GM23338 (cell line): ENCODE data around the gene ALOX15B. TPM values are rescaled to one million over a fixed set of nuclear protein-coding genes. Genes with fewer than 3 reads are reported as not detected.

Source experiments
- ATAC-seq: fragments of 200-7000 bp; cut with Tn5 transposase; 3 replicates; pipeline ENCODE4 v1.9.1; 2020
- DNase-seq: peaks from one replicate; pipeline ENCODE4 v3.0.0-alpha.2; 2015; ENCODE audit warnings: low spot score
- H2AFZ ChIP-seq: fragments of 200-600 bp; sonication (generic); 2 replicates; pipeline ENCODE4 v1.8.0; 2016; ENCODE audit warnings: antibody characterized with exemption, mild to moderate bottlenecking, moderate library complexity
- H3F3A ChIP-seq: fragments of 200-600 bp; sonication (generic); replicated peaks from 2 replicates; pipeline ENCODE4 v1.8.0; 2017; ENCODE audit warnings: antibody characterized with exemption, mixed run types, low read depth
- H3K27ac ChIP-seq: fragments of 200-600 bp; sonication (generic); 2 replicates; pipeline ENCODE4 v1.6.1; 2016; ENCODE audit warnings: low read depth
- H3K27me3 ChIP-seq: fragments of 200-600 bp; sonication (generic); 2 replicates; pipeline ENCODE4 v1.8.0; 2016; ENCODE audit warnings: mild to moderate bottlenecking, mixed run types, moderate library complexity; ENCODE audit not compliant: insufficient read depth
- H3K36me3 ChIP-seq: fragments of 200-600 bp; sonication (generic); 2 replicates; pipeline ENCODE4 v1.8.0; 2016; ENCODE audit warnings: mild to moderate bottlenecking; ENCODE audit not compliant: insufficient read depth
- H3K4me1 ChIP-seq: fragments of 200-600 bp; sonication (generic); 2 replicates; pipeline ENCODE4 v1.8.0; 2016; ENCODE audit warnings: mild to moderate bottlenecking, moderate library complexity; ENCODE audit not compliant: insufficient read depth
- H3K4me2 ChIP-seq: fragments of 200-600 bp; sonication (generic); 2 replicates; pipeline ENCODE4 v1.7.1; 2017; ENCODE audit warnings: mixed run types
- H3K4me3 ChIP-seq: fragments of 200-600 bp; sonication (generic); 2 replicates; pipeline ENCODE4 v1.6.1; 2016; ENCODE audit warnings: mixed run types
- H3K79me2 ChIP-seq: fragments of 200-600 bp; sonication (generic); replicated peaks from 2 replicates; pipeline ENCODE4 v1.8.0; 2017; ENCODE audit warnings: mild to moderate bottlenecking; ENCODE audit not compliant: insufficient read depth
- H3K9me2 ChIP-seq: fragments of 200-600 bp; sonication (generic); 2 replicates; pipeline ENCODE4 v1.8.0; 2017; ENCODE audit not compliant: insufficient read depth
- H4K20me1 ChIP-seq: fragments of 200-600 bp; sonication (generic); replicated peaks from 2 replicates; pipeline ENCODE4 v1.8.0; 2017; ENCODE audit warnings: mild to moderate bottlenecking; ENCODE audit not compliant: insufficient read depth
- H3K27ac Mint-ChIP-seq: 2 replicates; pipeline ENCODE4 v1.8.0; 2020; ENCODE audit warnings: inconsistent platforms, mild to moderate bottlenecking, moderate library complexity, mixed read lengths
- H3K27me3 Mint-ChIP-seq: 3 replicates; pipeline ENCODE4 v1.8.0; 2022; ENCODE audit warnings: low read depth, mild to moderate bottlenecking, moderate library complexity, mixed read lengths, inconsistent platforms; ENCODE audit not compliant: insufficient read depth, poor library complexity
- H3K36me3 Mint-ChIP-seq: 3 replicates; pipeline ENCODE4 v1.8.0; 2021; ENCODE audit warnings: low read depth, mild to moderate bottlenecking, inconsistent platforms, moderate library complexity, mixed read lengths
- H3K4me1 Mint-ChIP-seq: 3 replicates; pipeline ENCODE4 v1.8.0; 2020; ENCODE audit warnings: mild to moderate bottlenecking, inconsistent platforms, mixed read lengths
- H3K4me3 Mint-ChIP-seq: 3 replicates; pipeline ENCODE4 v1.8.0; 2021; ENCODE audit warnings: moderate library complexity, mild to moderate bottlenecking, inconsistent platforms, mixed read lengths
- H3K9me3 Mint-ChIP-seq: 3 replicates; pipeline ENCODE4 v1.8.0; 2020; ENCODE audit warnings: moderate library complexity, mild to moderate bottlenecking, inconsistent platforms, mixed read lengths
- CREB1 ChIP-seq: fragments of 250-450 bp; sonication (Bioruptor Pico); IDR thresholded peaks from 2 replicates; pipeline ENCODE4 v1.5.0; 2020; ENCODE audit warnings: low read depth, mild to moderate bottlenecking, moderate library complexity
- EZH2 ChIP-seq: fragments of 200-600 bp; sonication (generic); IDR thresholded peaks from one replicate; pipeline ENCODE4 v1.8.0; 2017; ENCODE audit warnings: antibody characterized with exemption, mild to moderate bottlenecking, low read depth; ENCODE audit not compliant: unreplicated experiment
- JUNB ChIP-seq: IDR thresholded peaks from one replicate; pipeline ENCODE4 v1.6.1; 2016; ENCODE audit warnings: antibody characterized with exemption; ENCODE audit not compliant: unreplicated experiment
- POLR2AphosphoS5 ChIP-seq: IDR thresholded peaks from 2 replicates; pipeline ENCODE4 v1.6.1; 2016; ENCODE audit warnings: antibody characterized with exemption, low read depth
- STAT1 ChIP-seq: IDR thresholded peaks from one replicate; pipeline ENCODE4 v1.6.1; 2016; ENCODE audit warnings: antibody characterized with exemption; ENCODE audit not compliant: unreplicated experiment
- ZNF114 ChIP-seq: fragments of 250-450 bp; sonication (Bioruptor Pico); IDR thresholded peaks from 2 replicates; pipeline ENCODE4 v1.5.0; 2020; ENCODE audit warnings: mild to moderate bottlenecking, moderate library complexity
- ZNF331 ChIP-seq: fragments of 250-450 bp; sonication (Bioruptor Pico); IDR thresholded peaks from 2 replicates; pipeline ENCODE4 v1.5.0; 2020; ENCODE audit warnings: low read depth, mild to moderate bottlenecking, moderate library complexity
- polyA plus RNA-seq: library from polyadenylated mRNA; unstranded; fragments of >200 nt; fragmentation: Nextera tagmentation; extraction: Ambion mirVana; gene quantifications from 2 replicates; pipeline ENCODE4 v1.2.1, GENCODE V29; 2016
- total RNA-seq: library from RNA; depleted of rRNA; stranded (reverse); fragments of >200 nt; shearing (Covaris generic); gene quantifications from 2 replicates; pipeline ENCODE4 v1.2.3, GENCODE V29; 2014
- TF ChIP-seq, protein P1 (sequence below): fragments of 250-450 bp; sonication (Bioruptor Pico); IDR thresholded peaks from 2 replicates; pipeline ENCODE4 v1.5.0; 2020; ENCODE audit warnings: mild to moderate bottlenecking, moderate library complexity
- TF ChIP-seq, protein P2 (sequence below), 2 experiments: fragments of 200-600 bp in 1 of 2; sonication (generic) in 1 of 2; conservative IDR thresholded peaks; 2 replicates each; pipeline versions ENCODE4 v1.5.1 to v1.6.1; 2016 to 2017; ENCODE audit warnings: antibody characterized with exemption in 2 of 2, low read depth in 2 of 2, mild to moderate bottlenecking in 2 of 2, moderate library complexity in 1 of 2
- TF ChIP-seq, protein P3 (sequence below): IDR thresholded peaks from one replicate; pipeline ENCODE4 v1.6.1; 2018; ENCODE audit warnings: antibody characterized with exemption; ENCODE audit not compliant: unreplicated experiment

ALOX15B gene
- total and polyA plus RNA-seq, 2 experiments from 2014 or later: 0.42 to 0.45 TPM

DNA sequence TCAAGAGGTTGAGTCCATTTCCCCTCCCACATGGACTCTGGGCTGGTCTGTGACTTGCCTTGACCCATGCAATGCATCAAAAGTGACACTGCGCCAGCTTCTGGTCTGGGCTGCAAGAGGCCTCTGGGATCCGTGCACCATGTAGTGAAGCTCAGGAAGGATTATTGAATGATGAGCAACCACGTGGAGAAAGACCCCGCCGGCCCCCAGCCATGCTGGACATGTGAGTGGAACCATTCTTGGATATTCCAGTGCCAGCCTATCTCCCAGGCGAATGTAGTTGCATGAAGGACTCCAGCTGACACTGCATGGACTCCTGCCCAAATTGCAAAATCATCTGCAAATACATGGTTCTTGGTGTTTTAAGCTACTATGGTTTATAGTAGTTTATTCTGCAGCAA, 7.6 kb upstream of the ALOX15B start (continued):
- TF ChIP-seq, protein P1, sequence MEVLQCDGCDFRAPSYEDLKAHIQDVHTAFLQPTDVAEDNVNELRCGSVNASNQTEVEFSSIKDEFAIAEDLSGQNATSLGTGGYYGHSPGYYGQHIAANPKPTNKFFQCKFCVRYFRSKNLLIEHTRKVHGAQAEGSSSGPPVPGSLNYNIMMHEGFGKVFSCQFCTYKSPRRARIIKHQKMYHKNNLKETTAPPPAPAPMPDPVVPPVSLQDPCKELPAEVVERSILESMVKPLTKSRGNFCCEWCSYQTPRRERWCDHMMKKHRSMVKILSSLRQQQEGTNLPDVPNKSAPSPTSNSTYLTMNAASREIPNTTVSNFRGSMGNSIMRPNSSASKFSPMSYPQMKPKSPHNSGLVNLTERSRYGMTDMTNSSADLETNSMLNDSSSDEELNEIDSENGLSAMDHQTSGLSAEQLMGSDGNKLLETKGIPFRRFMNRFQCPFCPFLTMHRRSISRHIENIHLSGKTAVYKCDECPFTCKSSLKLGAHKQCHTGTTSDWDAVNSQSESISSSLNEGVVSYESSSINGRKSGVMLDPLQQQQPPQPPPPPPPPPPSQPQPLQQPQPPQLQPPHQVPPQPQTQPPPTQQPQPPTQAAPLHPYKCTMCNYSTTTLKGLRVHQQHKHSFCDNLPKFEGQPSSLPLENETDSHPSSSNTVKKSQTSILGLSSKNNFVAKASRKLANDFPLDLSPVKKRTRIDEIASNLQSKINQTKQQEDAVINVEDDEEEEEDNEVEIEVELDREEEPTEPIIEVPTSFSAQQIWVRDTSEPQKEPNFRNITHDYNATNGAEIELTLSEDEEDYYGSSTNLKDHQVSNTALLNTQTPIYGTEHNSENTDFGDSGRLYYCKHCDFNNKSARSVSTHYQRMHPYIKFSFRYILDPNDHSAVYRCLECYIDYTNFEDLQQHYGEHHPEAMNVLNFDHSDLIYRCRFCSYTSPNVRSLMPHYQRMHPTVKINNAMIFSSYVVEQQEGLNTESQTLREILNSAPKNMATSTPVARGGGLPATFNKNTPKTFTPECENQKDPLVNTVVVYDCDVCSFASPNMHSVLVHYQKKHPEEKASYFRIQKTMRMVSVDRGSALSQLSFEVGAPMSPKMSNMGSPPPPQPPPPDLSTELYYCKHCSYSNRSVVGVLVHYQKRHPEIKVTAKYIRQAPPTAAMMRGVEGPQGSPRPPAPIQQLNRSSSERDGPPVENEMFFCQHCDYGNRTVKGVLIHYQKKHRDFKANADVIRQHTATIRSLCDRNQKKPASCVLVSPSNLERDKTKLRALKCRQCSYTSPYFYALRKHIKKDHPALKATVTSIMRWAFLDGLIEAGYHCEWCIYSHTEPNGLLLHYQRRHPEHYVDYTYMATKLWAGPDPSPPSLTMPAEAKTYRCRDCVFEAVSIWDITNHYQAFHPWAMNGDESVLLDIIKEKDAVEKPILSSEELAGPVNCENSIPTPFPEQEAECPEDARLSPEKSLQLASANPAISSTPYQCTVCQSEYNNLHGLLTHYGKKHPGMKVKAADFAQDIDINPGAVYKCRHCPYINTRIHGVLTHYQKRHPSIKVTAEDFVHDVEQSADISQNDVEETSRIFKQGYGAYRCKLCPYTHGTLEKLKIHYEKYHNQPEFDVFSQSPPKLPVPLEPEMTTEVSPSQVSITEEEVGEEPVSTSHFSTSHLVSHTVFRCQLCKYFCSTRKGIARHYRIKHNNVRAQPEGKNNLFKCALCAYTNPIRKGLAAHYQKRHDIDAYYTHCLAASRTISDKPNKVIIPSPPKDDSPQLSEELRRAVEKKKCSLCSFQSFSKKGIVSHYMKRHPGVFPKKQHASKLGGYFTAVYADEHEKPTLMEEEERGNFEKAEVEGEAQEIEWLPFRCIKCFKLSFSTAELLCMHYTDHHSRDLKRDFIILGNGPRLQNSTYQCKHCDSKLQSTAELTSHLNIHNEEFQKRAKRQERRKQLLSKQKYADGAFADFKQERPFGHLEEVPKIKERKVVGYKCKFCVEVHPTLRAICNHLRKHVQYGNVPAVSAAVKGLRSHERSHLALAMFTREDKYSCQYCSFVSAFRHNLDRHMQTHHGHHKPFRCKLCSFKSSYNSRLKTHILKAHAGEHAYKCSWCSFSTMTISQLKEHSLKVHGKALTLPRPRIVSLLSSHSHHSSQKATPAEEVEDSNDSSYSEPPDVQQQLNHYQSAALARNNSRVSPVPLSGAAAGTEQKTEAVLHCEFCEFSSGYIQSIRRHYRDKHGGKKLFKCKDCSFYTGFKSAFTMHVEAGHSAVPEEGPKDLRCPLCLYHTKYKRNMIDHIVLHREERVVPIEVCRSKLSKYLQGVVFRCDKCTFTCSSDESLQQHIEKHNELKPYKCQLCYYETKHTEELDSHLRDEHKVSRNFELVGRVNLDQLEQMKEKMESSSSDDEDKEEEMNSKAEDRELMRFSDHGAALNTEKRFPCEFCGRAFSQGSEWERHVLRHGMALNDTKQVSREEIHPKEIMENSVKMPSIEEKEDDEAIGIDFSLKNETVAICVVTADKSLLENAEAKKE: no peak
- TF ChIP-seq ZNF114 (CRISPR knock-in tag) (no peak), ZNF331 (CRISPR knock-in tag) (no peak)

DNA sequence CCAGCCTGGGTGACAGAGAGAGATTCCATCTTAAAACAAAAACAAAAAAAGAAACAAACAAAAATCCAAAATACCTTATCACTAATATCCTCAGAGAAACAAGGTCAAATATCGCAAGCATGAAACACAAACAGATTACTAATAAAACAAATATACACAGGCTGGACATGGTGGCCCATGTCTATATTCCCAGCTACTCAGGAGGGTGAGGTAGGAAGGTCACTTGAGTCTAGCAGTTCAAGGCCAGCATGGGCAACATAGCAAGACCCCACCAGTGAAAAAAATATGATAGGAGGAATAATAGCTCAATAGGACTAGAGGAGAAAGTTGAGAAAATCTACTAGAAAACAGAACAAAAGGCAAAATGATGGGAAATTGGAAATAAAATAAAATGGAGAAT, 6.9 kb upstream of the ALOX15B start:
- no peak for DNase-seq
- TF ChIP-seq ZNF114 (CRISPR knock-in tag) (no peak), CREB1 (CRISPR knock-in tag) (no peak), POLR2AphosphoS5 (no peak), JUNB (no peak), STAT1 (no peak), EZH2 (no peak), ZNF331 (CRISPR knock-in tag) (no peak)
- TF ChIP-seq, protein P2, sequence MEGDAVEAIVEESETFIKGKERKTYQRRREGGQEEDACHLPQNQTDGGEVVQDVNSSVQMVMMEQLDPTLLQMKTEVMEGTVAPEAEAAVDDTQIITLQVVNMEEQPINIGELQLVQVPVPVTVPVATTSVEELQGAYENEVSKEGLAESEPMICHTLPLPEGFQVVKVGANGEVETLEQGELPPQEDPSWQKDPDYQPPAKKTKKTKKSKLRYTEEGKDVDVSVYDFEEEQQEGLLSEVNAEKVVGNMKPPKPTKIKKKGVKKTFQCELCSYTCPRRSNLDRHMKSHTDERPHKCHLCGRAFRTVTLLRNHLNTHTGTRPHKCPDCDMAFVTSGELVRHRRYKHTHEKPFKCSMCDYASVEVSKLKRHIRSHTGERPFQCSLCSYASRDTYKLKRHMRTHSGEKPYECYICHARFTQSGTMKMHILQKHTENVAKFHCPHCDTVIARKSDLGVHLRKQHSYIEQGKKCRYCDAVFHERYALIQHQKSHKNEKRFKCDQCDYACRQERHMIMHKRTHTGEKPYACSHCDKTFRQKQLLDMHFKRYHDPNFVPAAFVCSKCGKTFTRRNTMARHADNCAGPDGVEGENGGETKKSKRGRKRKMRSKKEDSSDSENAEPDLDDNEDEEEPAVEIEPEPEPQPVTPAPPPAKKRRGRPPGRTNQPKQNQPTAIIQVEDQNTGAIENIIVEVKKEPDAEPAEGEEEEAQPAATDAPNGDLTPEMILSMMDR (conservative IDR thresholded peaks at IDR 0.05; ENCODE audit: low read depth in 2 of 2): no peak
- TF ChIP-seq, protein P3, sequence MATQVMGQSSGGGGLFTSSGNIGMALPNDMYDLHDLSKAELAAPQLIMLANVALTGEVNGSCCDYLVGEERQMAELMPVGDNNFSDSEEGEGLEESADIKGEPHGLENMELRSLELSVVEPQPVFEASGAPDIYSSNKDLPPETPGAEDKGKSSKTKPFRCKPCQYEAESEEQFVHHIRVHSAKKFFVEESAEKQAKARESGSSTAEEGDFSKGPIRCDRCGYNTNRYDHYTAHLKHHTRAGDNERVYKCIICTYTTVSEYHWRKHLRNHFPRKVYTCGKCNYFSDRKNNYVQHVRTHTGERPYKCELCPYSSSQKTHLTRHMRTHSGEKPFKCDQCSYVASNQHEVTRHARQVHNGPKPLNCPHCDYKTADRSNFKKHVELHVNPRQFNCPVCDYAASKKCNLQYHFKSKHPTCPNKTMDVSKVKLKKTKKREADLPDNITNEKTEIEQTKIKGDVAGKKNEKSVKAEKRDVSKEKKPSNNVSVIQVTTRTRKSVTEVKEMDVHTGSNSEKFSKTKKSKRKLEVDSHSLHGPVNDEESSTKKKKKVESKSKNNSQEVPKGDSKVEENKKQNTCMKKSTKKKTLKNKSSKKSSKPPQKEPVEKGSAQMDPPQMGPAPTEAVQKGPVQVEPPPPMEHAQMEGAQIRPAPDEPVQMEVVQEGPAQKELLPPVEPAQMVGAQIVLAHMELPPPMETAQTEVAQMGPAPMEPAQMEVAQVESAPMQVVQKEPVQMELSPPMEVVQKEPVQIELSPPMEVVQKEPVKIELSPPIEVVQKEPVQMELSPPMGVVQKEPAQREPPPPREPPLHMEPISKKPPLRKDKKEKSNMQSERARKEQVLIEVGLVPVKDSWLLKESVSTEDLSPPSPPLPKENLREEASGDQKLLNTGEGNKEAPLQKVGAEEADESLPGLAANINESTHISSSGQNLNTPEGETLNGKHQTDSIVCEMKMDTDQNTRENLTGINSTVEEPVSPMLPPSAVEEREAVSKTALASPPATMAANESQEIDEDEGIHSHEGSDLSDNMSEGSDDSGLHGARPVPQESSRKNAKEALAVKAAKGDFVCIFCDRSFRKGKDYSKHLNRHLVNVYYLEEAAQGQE: no peak
- H3K4me1 Mint-ChIP-seq: peaks cover 3% of the 10 kb centered on the region
- ATAC-seq: no peak
- H4K20me1 ChIP-seq: no peaks in the 10 kb centered on the region
- H3K4me3 Mint-ChIP-seq: no peak overlapping the region
- H3K36me3 Mint-ChIP-seq: no peaks in the 10 kb centered on the region
- H3K36me3 ChIP-seq: no peaks in the 10 kb centered on the region
- H3K9me2 ChIP-seq: no peaks in the 10 kb centered on the region; the same call in 1 of the 2 replicates
- H3K79me2 ChIP-seq: no peaks in the 10 kb centered on the region
- H3K27me3 ChIP-seq: no peaks in the 10 kb centered on the region
- no peak overlapping the region for H3K27ac ChIP-seq
- no peak overlapping the region for H3K4me2 ChIP-seq
- H3F3A ChIP-seq: no peaks in the 10 kb centered on the region
- H3K4me3 ChIP-seq: no peak overlapping the region
- H3K27ac Mint-ChIP-seq: no peak overlapping the region
- H3K9me3 Mint-ChIP-seq: no peaks in the 10 kb centered on the region
- H2AFZ ChIP-seq: no peak overlapping the region
- H3K27me3 Mint-ChIP-seq: peaks cover 10% of the 10 kb centered on the region
- no peaks in the 10 kb centered on the region for H3K4me1 ChIP-seq
